ENCODE measurements around the gene ZNF688. TPM values are rescaled to one million over a fixed set of nuclear protein-coding genes. Genes with fewer than 3 reads are reported as not detected.

Gene ZNF688
- total and polyA plus RNA-seq, 2 experiments from 2014 or later = 9.8 to 21.0 TPM

DNA sequence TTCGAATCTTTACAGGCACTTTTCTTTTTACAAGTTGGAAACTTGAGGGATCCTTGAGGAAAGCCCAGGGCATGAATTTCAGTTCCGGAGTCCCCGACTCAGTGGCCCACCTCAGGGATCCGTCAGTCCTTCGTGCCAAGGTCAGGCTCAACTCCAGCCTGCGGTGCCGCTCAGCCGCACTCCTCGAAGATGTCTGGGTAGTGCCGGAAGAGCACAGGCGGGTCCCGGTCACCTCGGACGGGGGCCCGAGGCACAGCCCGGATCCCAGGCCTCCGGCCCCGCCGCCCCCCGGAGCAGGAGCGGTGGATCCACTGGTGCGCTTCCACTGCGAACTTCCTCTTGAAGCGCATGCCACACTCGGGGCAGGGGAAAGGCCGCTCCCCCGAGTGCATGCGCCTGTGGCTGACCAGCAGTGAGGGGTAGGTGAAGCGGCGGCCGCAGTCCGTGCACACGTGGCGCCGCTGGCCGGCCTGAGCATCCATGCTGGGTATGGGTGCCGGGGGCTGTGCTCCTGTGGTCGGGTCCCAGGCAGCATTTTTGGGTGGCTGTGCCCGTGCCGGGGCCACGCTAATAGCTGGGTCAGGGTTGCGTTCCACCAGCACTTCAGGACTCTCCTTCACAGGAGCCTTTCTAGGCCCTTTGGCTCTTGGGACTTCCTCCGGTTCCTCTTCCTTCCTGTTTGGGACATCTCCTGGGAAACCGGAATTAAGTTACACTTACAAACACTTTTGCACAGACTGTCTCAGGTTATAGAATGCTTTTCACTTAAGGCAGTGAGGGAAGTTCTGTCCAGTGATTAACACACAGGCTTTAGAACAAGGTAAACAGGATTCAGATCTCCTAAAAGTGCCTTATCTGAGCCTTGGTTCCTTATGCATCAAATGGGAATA is 1.5 kb downstream of the ZNF688 start:
- TF ChIP-seq EZH2 (IDR thresholded peaks at IDR 0.05; ENCODE audit: borderline replicate concordance) (no peak), EZH2phosphoT487 (IDR thresholded peaks at IDR 0.05; ENCODE audit: low read depth, severe bottlenecking, unreplicated experiment) (no peak), CTCF (IDR thresholded peaks at IDR 0.05; ENCODE audit: poor library complexity) (no peak)
- Histone ChIP-seq H3K4me3 (no peak overlapping the region), H3K9me3 (ENCODE audit: low read depth) (no peaks in the 10 kb centered on the region), H3K27ac (peak overlapping the region; percentile 90), H3K79me2 (peaks cover 11% of the 10 kb centered on the region), H2AFZ (no peak overlapping the region), H3K4me2 (peak overlapping the region; percentile 93), H4K20me1 (ENCODE audit: insufficient read depth, poor library complexity, severe bottlenecking) (no peaks in the 10 kb centered on the region), H3K9me2 (replicated peaks; ENCODE audit: insufficient read depth) (no peaks in the 10 kb centered on the region), H3K36me3 (replicated peaks; ENCODE audit: insufficient read depth, low read depth) (no peaks in the 10 kb centered on the region), H3K4me1 (ENCODE audit: insufficient read depth) (peaks cover 11% of the 10 kb centered on the region), H3K27me3 (no peaks in the 10 kb centered on the region)
- 94% methylated on average over 43 of the region's 44 CpGs for WGBS (ENCODE audit: low lambda C conversion rate, missing lambda C conversion rate)
- no peak for DNase-seq (ENCODE audit: low spot score)

DNA sequence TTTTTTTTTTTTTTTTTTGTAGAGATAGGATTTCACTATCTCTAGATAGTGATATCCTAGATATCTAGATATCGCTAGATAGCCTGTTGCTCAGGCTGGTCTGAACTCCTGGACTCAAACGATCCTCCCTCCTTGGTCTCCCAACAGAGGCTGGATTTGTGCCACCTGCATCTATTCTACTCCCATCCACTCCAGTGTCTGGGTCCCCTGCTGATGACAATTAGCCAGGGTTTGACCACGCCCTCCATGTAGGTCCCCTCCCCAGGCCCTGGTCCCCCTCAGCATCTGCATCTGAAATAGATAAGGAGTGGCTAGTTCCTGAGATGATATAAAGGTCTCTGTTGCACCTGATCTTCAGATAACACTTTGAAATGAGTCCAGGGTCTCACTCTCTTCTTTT is 2.2 kb downstream of the ZNF688 start:
- no peak overlapping the region for H2AFZ ChIP-seq
- H3K4me1 ChIP-seq (ENCODE audit: insufficient read depth) = peaks cover 11% of the 10 kb centered on the region
- 100% methylated on average over 3 of the region's 3 CpGs for WGBS (ENCODE audit: low lambda C conversion rate, missing lambda C conversion rate)
- no peaks in the 10 kb centered on the region for H3K9me3 ChIP-seq (ENCODE audit: low read depth)
- no peak for DNase-seq (ENCODE audit: low spot score)
- H3K27me3 ChIP-seq = no peaks in the 10 kb centered on the region
- H3K4me2 ChIP-seq = no peak overlapping the region
- H3K36me3 ChIP-seq (replicated peaks; ENCODE audit: insufficient read depth, low read depth) = no peaks in the 10 kb centered on the region
- H3K79me2 ChIP-seq = peaks cover 11% of the 10 kb centered on the region
- no peak overlapping the region for H3K27ac ChIP-seq
- TF ChIP-seq EZH2 (IDR thresholded peaks at IDR 0.05; ENCODE audit: borderline replicate concordance) (no peak), EZH2phosphoT487 (IDR thresholded peaks at IDR 0.05; ENCODE audit: low read depth, severe bottlenecking, unreplicated experiment) (no peak), CTCF (IDR thresholded peaks at IDR 0.05; ENCODE audit: poor library complexity) (no peak)
- H3K4me3 ChIP-seq = no peak overlapping the region
- H3K9me2 ChIP-seq (replicated peaks; ENCODE audit: insufficient read depth) = no peaks in the 10 kb centered on the region
- H4K20me1 ChIP-seq (ENCODE audit: insufficient read depth, poor library complexity, severe bottlenecking) = no peaks in the 10 kb centered on the region

GRCh38 chr16:30567991-30568638 is 3.4 kb downstream of the ZNF688 start:
- no peaks in the 10 kb centered on the region for H3K9me2 ChIP-seq (replicated peaks; ENCODE audit: insufficient read depth)
- H4K20me1 ChIP-seq (ENCODE audit: insufficient read depth, poor library complexity, severe bottlenecking) = no peaks in the 10 kb centered on the region
- no peaks in the 10 kb centered on the region for H3K36me3 ChIP-seq (replicated peaks; ENCODE audit: insufficient read depth, low read depth)
- DNase-seq (ENCODE audit: low spot score) = peak; percentile 62
- peak overlapping the region; percentile 52 for H3K27ac ChIP-seq
- H3K4me3 ChIP-seq = no peak overlapping the region
- H3K9me3 ChIP-seq (ENCODE audit: low read depth) = no peaks in the 10 kb centered on the region
- H3K79me2 ChIP-seq = peaks cover 11% of the 10 kb centered on the region
- H3K27me3 ChIP-seq = no peaks in the 10 kb centered on the region
- no peak overlapping the region for H3K4me2 ChIP-seq
- H2AFZ ChIP-seq = no peak overlapping the region
- no peak for TF ChIP-seq EZH2 (IDR thresholded peaks at IDR 0.05; ENCODE audit: borderline replicate concordance)
- TF ChIP-seq EZH2phosphoT487 (IDR thresholded peaks at IDR 0.05; ENCODE audit: low read depth, severe bottlenecking, unreplicated experiment) = no peak
- no peak for TF ChIP-seq CTCF (IDR thresholded peaks at IDR 0.05; ENCODE audit: poor library complexity)
- peaks cover 11% of the 10 kb centered on the region for H3K4me1 ChIP-seq (ENCODE audit: insufficient read depth)
- 58% methylated on average over 6 of the region's 6 CpGs for WGBS (ENCODE audit: low lambda C conversion rate, missing lambda C conversion rate)
